ENCODE measurements around the gene DNHD1. TPM values are rescaled to one million over a fixed set of nuclear protein-coding genes. Genes with fewer than 3 reads are reported as not detected.

Gene DNHD1
- total and polyA plus RNA-seq, 8 donors = 1.9 to 11.2 (median 3.5) TPM

DNA sequence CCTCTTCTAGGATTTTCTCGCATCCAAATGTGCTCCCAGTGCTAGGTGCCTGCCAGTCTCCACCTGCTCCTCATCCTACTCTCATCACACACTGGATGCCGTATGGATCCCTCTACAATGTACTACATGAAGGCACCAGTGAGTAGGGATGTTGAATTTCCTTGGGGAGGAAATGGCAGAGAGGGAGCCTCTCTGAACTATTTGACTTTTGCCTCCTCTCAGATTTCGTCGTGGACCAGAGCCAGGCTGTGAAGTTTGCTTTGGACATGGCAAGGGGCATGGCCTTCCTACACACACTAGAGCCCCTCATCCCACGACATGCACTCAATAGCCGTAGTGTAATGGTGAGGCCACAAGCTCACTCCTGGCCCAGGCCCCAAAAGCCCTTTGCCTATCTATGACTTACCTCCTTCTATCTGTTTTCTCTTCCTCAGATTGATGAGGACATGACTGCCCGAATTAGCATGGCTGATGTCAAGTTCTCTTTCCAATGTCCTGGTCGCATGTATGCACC is 112.5 kb downstream of the DNHD1 start:
- ATAC-seq (no peak), FAIRE-seq (no peak), DNase-seq (no peak)
- WGBS, 2 donors = 70 to 74% methylated on average over 8 of the region's 8 CpGs
- Histone ChIP-seq H3K4me3 (no peak overlapping the region), H3K27ac (no peak overlapping the region), H3K27me3 (no peaks in the 10 kb centered on the region), H3K4me1 (peaks cover 20 to 48% (median 32%) of the 10 kb centered on the region in 3 donors), H3K36me3 (peaks cover 9 to 33% (median 23%) of the 10 kb centered on the region in 3 donors), H3K9me3 (no peaks in the 10 kb centered on the region)
- TF ChIP-seq, protein P1, sequence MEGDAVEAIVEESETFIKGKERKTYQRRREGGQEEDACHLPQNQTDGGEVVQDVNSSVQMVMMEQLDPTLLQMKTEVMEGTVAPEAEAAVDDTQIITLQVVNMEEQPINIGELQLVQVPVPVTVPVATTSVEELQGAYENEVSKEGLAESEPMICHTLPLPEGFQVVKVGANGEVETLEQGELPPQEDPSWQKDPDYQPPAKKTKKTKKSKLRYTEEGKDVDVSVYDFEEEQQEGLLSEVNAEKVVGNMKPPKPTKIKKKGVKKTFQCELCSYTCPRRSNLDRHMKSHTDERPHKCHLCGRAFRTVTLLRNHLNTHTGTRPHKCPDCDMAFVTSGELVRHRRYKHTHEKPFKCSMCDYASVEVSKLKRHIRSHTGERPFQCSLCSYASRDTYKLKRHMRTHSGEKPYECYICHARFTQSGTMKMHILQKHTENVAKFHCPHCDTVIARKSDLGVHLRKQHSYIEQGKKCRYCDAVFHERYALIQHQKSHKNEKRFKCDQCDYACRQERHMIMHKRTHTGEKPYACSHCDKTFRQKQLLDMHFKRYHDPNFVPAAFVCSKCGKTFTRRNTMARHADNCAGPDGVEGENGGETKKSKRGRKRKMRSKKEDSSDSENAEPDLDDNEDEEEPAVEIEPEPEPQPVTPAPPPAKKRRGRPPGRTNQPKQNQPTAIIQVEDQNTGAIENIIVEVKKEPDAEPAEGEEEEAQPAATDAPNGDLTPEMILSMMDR (IDR thresholded peaks at IDR 0.05) = no peak
- intact Hi-C loops (cut with DNase I) = loop anchor here in 1 of 3 donors (10.0 kb wide), 1 partner anchor 75 kb away; the partner anchor contains the start of gene MRPL17

DNA sequence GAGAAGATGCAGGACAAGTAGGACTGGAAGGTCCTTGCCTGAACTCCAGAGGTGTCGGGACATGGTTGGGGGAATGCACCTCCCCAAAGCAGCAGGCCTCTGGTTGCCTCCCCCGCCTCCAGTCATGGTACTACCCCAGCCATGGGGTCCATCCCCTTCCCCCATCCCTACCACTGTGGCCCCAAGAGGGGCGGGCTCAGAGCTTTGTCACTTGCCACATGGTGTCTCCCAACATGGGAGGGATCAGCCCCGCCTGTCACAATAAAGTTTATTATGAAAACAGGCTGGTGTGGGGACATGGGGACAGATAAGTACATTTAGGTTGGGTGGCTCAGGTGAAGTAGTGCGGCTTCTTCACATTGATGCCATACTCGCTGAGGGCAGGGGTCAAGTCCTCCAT is 113.5 kb downstream of the DNHD1 start:
- no peak for FAIRE-seq
- ATAC-seq = no peak
- intact Hi-C loops (cut with DNase I) = loop anchor here in 1 of 3 donors (10.0 kb wide), 1 partner anchor 74 kb away; the partner anchor contains the start of gene MRPL17
- H3K9me3 ChIP-seq = no peaks in the 10 kb centered on the region
- H3K27me3 ChIP-seq = no peaks in the 10 kb centered on the region
- DNase-seq = peak in 4 of 6 donors; percentile 21 to 67 (median 34)
- peaks cover 9 to 33% (median 23%) of the 10 kb centered on the region in 3 donors for H3K36me3 ChIP-seq
- TF ChIP-seq, protein P1 (IDR thresholded peaks at IDR 0.05) = no peak
- 79 to 87% methylated on average over 6 of the region's 6 CpGs for WGBS, 2 donors
- no peak overlapping the region for H3K27ac ChIP-seq
- peak overlapping the region in 2 of 4 donors; percentile 74 to 83 for H3K4me3 ChIP-seq
- H3K4me1 ChIP-seq = peaks cover 20 to 38% (median 28%) of the 10 kb centered on the region in 3 donors

DNA sequence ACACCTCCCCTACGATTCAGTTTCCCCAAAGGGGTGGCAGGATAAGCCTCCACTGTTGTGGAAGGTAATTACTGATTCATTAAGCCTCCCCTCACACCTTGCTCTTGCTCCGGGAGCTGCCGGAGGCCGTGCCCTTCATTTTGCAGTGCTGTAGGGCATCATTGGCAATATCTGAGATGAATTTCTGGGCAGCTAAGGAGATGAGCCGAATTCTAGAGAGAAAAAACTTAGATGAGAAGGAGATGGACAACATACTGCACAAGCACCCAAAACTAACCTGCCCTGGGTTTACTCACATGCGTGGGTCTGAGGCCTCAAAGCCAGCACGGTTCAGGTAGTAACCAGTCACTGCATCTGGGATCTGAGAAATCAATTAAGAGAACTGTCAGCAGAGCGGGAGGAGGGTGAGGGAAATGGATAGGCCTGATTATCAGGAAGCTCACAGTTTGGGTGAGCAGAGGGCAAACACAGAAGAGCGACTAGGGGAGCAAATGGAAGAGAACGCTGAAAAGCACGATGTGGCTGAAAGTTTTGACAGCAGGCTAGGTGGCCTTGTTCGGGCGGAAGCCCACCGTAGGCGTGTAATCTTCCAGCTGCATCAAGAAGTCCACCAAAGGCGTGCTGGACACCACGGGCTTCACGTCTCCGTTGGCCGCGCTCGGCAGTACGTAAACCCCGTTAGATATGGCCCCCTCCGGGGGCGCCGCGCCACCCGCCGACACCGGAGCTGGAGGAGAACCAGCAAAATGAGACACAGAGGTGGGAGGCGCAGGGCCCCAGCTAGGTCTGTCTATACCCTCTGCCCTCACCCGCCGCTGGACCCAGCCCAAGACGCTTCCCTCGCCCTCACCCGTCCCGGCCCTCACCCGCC is 114.2 kb downstream of the DNHD1 start:
- intact Hi-C loops (cut with DNase I) = loop anchor here in 1 of 3 donors (10.0 kb wide), 1 partner anchor 73 kb away; the partner anchor contains the start of gene MRPL17
- H3K9me3 ChIP-seq = no peaks in the 10 kb centered on the region
- no peak for FAIRE-seq
- H3K27me3 ChIP-seq = no peaks in the 10 kb centered on the region
- TF ChIP-seq, protein P1 (IDR thresholded peaks at IDR 0.05) = no peak
- peak; percentile 47 to 89 (median 69) for DNase-seq
- H3K4me1 ChIP-seq = peaks cover 13 to 30% (median 21%) of the 10 kb centered on the region in 3 donors
- peak overlapping the region; percentile 89 to 100 (median 94) for H3K27ac ChIP-seq
- 8 to 9% methylated on average over 39 of the region's 39 CpGs for WGBS, 2 donors
- H3K4me3 ChIP-seq = peak overlapping the region; percentile 52 to 83 (median 77)
- peak in 1 of 4 donors; percentile 7 for ATAC-seq
- H3K36me3 ChIP-seq = peaks cover 9 to 33% (median 23%) of the 10 kb centered on the region in 3 donors

DNA sequence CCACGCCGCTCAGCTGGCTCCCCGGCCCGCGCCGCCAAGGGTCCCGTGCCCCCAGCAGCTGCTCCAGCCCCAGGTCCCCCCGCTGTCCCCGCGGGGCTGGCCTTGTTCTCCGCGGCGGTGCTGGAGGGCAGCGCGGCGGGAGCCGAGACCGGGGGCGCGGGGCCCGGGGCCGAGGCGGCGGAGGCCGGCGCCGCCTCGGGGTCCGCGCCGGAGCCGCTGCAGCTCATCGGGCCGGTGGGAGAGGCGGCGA is 114.8 kb downstream of the DNHD1 start:
- no peak for DNase-seq
- peak overlapping the region; percentile 52 to 83 (median 77) for H3K4me3 ChIP-seq
- no peaks in the 10 kb centered on the region for H3K27me3 ChIP-seq
- H3K9me3 ChIP-seq = no peaks in the 10 kb centered on the region
- 0 to 1% methylated on average over 17 to 36 of the region's 36 CpGs for WGBS, 2 donors
- peaks cover 9 to 33% (median 23%) of the 10 kb centered on the region in 3 donors for H3K36me3 ChIP-seq
- no peak for ATAC-seq
- TF ChIP-seq, protein P1 (IDR thresholded peaks at IDR 0.05) = no peak
- H3K27ac ChIP-seq = peak overlapping the region; percentile 89 to 100 (median 94)
- intact Hi-C loops (cut with DNase I) = loop anchor here in 1 of 3 donors (10.0 kb wide), 1 partner anchor 73 kb away; the partner anchor contains the start of gene MRPL17
- FAIRE-seq = no peak
- peaks cover 11 to 26% (median 15%) of the 10 kb centered on the region in 3 donors for H3K4me1 ChIP-seq
